Smooth muscle cell of the pulmonary artery (primary cell): ENCODE results near the gene MIOS. TPM values are rescaled to one million over a fixed set of nuclear protein-coding genes. Genes with fewer than 3 reads are reported as not detected.

Source experiments
- total RNA-seq: library from RNA; depleted of rRNA; stranded (reverse); fragments of >200 nt; gene quantifications from 2 replicates; pipeline ENCODE4 v1.2.3, GENCODE V29; 2014

MIOS gene
- 28.0 and 29.8 TPM in 2 replicates for total RNA-seq

DNA sequence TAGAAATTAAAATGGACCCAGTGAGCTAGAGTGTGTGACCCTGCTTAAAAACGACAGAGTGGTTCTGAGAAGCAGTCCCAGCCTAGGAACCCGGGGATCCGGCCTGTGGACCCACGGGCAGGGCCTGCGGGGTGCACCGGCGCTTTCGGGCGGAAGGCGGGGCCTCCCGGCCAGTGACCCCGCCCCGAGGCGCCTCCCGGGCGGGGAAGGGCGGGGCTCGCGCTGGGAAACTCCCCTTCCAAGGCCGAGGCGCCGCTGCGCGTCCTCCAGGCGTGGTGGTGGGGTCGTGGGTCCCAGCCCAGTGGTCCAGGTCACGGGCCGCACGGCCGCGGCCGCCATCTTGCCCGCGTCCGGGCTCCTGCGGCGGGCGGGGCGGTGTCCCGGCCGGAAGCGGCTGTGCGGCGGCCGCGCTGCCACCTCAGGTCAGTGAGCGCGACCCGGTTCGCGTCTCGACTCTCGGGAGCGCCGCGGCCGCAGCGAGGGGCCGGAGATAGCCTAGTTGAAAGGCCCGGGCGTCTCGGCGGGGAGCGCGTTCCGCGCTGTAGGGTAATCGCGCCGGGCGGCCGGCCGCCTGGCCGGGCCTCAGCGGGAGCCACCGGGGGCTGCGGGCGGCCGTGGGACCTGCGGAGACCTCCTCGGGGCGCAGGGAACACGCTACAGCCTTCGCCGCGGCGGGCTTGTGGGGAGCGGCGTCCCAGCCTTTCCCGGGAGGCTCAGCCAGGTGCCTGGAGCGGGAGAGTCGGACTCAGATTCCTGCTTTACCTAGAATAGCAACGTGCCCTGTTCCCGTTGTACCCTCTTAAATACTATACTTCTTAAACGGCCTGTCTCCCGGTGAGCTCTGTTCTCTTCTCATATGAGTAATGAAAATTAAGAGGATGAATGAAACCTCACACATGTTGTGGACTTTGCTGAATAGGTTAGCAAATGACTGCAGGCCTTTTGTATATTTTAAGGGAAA lies at the start of gene MIOS:
TSS of gene MIOS (plus strand) at position 234 of the 961 bp plus-strand sequence. CDS start 5,592 bp downstream, outside the sequence.

DNA sequence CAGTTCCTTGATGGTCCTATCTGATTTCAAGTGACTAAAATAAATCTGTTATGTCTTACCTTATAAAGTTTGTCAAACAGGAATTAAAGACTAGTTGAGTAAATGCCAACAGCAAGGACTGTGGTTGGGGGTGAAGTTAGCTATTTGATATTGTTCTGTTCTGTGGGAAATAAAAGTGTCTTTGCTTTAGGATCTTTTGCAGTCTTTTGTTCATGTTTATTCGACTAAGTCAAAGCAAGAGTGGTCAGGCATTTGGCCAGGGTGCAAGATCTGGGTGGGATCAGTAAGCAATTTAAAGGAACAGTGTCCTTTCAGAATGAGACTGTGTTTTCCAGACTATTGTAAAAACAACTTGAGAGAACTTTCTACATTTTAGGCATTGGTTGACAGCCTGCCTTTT lies 31.0 kb upstream of the MIOS start, which contains the start of gene COL28A1:
TSS of gene COL28A1 (minus strand) at position 183 of the 400 bp plus-strand sequence. CDS start 2,998 bp downstream, outside the sequence.

DNA sequence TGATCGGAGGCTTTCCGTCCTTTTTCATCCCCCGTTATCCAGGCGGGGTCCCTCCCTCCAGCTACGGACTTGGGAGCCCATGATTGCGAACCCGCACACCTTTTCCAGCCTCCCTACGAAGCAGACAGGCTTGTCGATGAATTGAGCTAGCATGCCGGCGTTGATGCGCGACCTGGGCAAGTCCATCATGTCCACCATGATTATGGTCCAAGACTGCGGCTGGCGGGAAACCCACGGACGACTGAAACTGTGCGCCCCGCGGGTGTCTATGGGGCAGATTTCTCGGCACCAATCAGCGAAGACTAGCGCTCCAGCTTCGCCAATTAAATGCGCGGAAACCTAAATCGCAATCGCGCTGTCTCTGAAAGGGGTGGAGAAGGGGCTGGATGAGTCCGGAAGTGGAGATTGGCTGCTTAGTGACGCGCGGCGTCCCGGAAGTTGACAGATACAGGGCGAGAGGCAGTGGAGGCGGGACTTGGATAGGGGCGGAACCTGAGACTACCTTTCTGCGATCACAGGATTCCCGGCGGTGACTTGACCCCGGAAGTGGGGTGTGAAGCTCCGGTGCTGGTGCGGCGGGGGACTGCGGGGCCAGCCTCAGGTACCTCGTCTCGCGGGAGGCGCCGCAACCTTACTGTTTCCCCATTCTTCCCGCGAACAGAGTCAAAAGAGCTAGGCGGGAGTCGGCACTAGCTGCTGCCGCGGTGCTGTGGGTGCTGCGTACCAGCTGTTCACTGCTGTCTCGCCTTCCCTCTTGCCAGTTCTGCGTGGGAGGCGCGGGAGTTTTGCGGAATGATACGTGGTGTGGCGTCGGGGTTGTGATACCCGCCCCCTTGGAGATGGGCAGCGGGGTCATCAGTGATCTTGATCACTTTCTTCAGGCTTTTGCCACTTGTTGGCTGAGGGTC lies 73.8 kb downstream of the MIOS start, which contains the start of gene UMAD1:
TSS of gene UMAD1 (plus strand) at position 532 of the 908 bp plus-strand sequence. CDS start 32,620 bp downstream, outside the sequence.

Other genes with a start within 250 kb of the MIOS start
- gene COL28A1, start 31.0 kb upstream of the MIOS start, total RNA-seq: 0.07 and 0.17 TPM in 2 replicates
- gene UMAD1, start 73.9 kb downstream of the MIOS start, total RNA-seq: 11.4 and 14.3 TPM in 2 replicates
- 6.8 and 15.4 TPM in 2 replicates for gene RPA3, start 151.7 kb downstream of the MIOS start, total RNA-seq